Erythroblast (primary cell): ENCODE results near the gene IL1B.
A peak's percentile ranks its signal among the peaks of the same experiment; 100 is the strongest.

Experiments
- DNase-seq, 2 experiments: peaks; one replicate each; lab custom pipeline; 2025; lab: John Stamatoyannopoulos, UW
- GATA1 ChIP-seq: IDR thresholded peaks from 2 replicates; pipeline ENCODE4 v1.6.1; 2011; ENCODE audit warnings: low read depth, mild to moderate bottlenecking, control low read depth, low read length, moderate library complexity
- POLR2A ChIP-seq: IDR thresholded peaks from 2 replicates; pipeline ENCODE4 v1.6.1; 2011; ENCODE audit warnings: mild to moderate bottlenecking, low read length

Gene IL1B

GRCh38 chr2:112836695-112837117 lies at the start of gene IL1B:
Gene IL1B, minus strand, starts transcription at chr2:112836779. Its CDS starts 550 bp downstream, at chr2:112836229.
- TF ChIP-seq GATA1 (no peak), POLR2A (no peak)

DNA sequence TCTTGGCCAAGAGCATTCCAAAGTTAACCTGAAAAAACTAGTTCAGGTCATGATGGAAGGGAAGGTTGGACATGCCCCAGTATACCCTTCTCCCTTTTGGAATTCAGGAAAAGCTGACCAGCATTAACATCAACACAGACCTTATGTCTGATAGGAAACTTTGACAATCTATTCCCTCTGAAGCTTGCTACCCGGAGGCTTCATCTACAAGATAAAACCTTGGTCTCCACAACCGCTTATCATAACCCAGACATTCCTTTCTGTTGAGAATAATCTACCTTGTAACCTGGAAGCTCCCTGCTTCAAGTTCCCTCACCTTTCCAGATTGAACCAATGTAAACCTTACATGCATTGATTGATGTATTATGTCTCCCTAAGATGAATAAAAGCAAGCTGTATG lies 49.7 kb upstream of the IL1B start:
- TF ChIP-seq POLR2A (no peak), GATA1 (no peak)
- DNase-seq = no peak

More at GRCh38 chr2:112836695-112837117, at the start of gene IL1B:
- no peak for DNase-seq

DNA sequence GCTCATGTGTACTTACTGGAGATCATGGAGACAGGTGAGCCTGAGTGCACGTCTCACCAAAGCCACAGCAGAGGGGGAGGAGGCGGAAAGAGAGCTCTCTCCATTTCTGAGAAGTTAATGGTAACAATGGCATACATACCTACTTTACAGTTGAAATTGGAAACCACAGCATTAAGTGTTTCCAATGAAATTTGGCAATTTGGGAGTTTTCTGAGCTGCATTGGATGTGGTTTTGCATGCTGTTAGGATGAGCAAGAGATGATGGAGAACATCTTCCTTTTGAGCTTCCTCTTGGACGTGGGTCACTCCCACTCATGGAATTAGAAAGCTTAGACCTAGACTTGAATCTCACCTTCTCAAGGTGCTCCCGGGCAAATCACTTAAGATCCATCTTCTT lies 48.9 kb upstream of the IL1B start:
- no peak for DNase-seq
- TF ChIP-seq GATA1 = no peak
- TF ChIP-seq POLR2A = no peak

GRCh38 chr2:112884869-112885505 lies 48.4 kb upstream of the IL1B start:
- TF ChIP-seq POLR2A = no peak
- TF ChIP-seq GATA1 = no peak
- DNase-seq = peak; percentile 66 to 86

DNA sequence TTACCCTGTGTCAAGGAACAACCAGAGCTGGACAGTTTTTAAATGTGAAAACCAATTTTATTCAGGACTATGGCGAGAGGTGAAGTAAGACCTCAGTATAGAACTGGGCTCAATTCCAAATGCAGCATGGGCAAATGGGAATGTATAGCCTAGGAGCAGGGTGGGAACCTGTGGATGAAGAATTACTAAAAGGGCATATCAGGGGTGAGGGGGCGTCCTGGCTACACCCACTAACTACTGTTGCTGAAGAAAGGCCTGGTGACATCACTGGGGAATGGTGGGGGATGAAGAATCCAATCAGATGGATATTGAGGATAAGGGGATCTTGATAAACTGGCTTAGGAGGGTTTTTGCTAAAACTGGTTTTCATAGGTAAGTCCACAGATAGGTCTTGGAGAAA lies 47.1 kb upstream of the IL1B start:
- TF ChIP-seq POLR2A (no peak), GATA1 (no peak)
- DNase-seq = no peak

- peak; percentile 22 to 30 for DNase-seq
- TF ChIP-seq GATA1 (no peak), POLR2A (no peak)
Observed at GRCh38 chr2:112881217-112881985, 44.8 kb upstream of the IL1B start.

- no peak for DNase-seq
- no peak for TF ChIP-seq GATA1
- TF ChIP-seq POLR2A = no peak
Observed at GRCh38 chr2:112880696-112881095, 44.1 kb upstream of the IL1B start.

- TF ChIP-seq GATA1 = no peak
- no peak for TF ChIP-seq POLR2A
- no peak for DNase-seq
Observed at GRCh38 chr2:112880091-112880531, 43.5 kb upstream of the IL1B start.

GRCh38 chr2:112879491-112880041 lies 43.0 kb upstream of the IL1B start:
- TF ChIP-seq POLR2A = no peak
- no peak for TF ChIP-seq GATA1
- DNase-seq = no peak

- DNase-seq = no peak
Observed at GRCh38 chr2:112877423-112877822, 40.8 kb upstream of the IL1B start.

GRCh38 chr2:112876971-112877361 lies 40.4 kb upstream of the IL1B start:
- TF ChIP-seq POLR2A (no peak), GATA1 (no peak)
- DNase-seq = no peak

More at GRCh38 chr2:112877423-112877822, 40.8 kb upstream of the IL1B start:
- TF ChIP-seq GATA1 (no peak), POLR2A (no peak)

DNA sequence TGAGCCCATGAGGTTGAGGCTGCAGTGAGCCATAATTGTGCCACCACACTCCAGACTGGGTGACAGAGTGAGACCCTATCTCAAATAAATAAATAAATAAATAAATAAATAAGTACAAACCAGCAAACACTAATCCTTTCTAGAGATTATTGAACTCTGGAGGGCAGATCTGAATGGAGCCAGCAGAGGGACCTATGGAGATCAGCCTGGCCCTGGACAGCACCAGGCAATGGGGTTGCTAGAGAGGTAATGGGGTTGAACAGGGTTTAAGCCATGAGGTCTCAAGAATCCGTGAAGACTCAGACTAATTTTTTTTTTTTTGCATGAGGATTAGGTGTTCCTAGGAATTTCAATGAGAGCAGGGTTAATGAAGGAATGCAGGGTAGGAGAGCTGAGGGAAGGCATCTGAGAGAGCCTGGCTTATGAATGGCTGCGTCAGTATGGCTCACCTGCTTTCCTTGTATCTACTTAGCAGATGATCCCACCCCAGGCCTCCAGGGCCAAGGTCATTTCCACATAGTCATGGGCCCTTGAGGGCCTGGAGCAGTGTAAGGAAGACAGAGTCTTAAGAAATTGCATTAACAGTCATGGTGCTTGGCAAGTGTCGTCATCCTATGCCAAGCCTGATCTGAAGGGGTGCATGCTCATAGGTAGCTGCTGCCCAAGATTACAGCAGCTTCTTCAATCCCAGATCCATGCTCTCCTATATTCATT lies 39.8 kb upstream of the IL1B start:
- DNase-seq = no peak
- no peak for TF ChIP-seq POLR2A
- no peak for TF ChIP-seq GATA1

- no peak for TF ChIP-seq POLR2A
- TF ChIP-seq GATA1 = no peak
- DNase-seq = peak; percentile 7 to 15
Observed at GRCh38 chr2:112870841-112871835, 34.6 kb upstream of the IL1B start.
